ENCODE data around the gene UBIAD1. TPM values are rescaled to one million over a fixed set of nuclear protein-coding genes. Genes with fewer than 3 reads are reported as not detected.
A peak's percentile ranks its signal among the peaks of the same experiment; 100 is the strongest.
"Not testable (repeated sequence)": the region's sequence is repeated elsewhere in the genome, so short reads cannot be mapped to it uniquely, and the experiment has no call there.

The UBIAD1 gene
- total RNA-seq, 2 donors from 2014 or later: 13.1 to 23.2 TPM

GRCh38 chr1:11252538-11252937, 20.5 kb upstream of the UBIAD1 start:
- no peaks in the 10 kb centered on the region for H3K9me3 ChIP-seq
- H3K36me3 ChIP-seq: peaks cover 69% of the 10 kb centered on the region
- H3K4me1 ChIP-seq (ENCODE audit: control insufficient read depth in 1 of 2, low read depth in 2 of 2): no peaks in the 10 kb centered on the region
- DNase-seq (ENCODE audit: low spot score) (no peak), ATAC-seq (ENCODE audit: insufficient number of reproducible peaks, low FRiP score, low read depth) (no peak)
- no peak overlapping the region for H3K4me3 ChIP-seq
- no peak overlapping the region for H3K27ac ChIP-seq
- no peak for TF ChIP-seq CTCF (IDR thresholded peaks at IDR 0.05)
- H3K27me3 ChIP-seq (replicated peaks; ENCODE audit: insufficient read depth): no peaks in the 10 kb centered on the region

GRCh38 chr1:11253226-11253625, 19.8 kb upstream of the UBIAD1 start:
- ATAC-seq (ENCODE audit: insufficient number of reproducible peaks, low FRiP score, low read depth): no peak
- TF ChIP-seq CTCF (IDR thresholded peaks at IDR 0.05): no peak
- Histone ChIP-seq H3K27me3 (replicated peaks; ENCODE audit: insufficient read depth) (no peaks in the 10 kb centered on the region), H3K27ac (no peak overlapping the region), H3K9me3 (no peaks in the 10 kb centered on the region), H3K4me1 (ENCODE audit: control insufficient read depth in 1 of 2, low read depth in 2 of 2) (no peaks in the 10 kb centered on the region), H3K4me3 (no peak overlapping the region), H3K36me3 (peaks cover 69% of the 10 kb centered on the region)
- DNase-seq (ENCODE audit: low spot score): no peak

- H3K4me1 ChIP-seq (ENCODE audit: control insufficient read depth in 1 of 2, low read depth in 2 of 2): peaks cover 2 to 7% of the 10 kb centered on the region in 2 donors
- TF ChIP-seq CTCF (IDR thresholded peaks at IDR 0.05): no peak
- no peaks in the 10 kb centered on the region for H3K9me3 ChIP-seq
- no peak for ATAC-seq (ENCODE audit: insufficient number of reproducible peaks, low FRiP score, low read depth)
- H3K4me3 ChIP-seq: no peak overlapping the region
- no peaks in the 10 kb centered on the region for H3K27me3 ChIP-seq (replicated peaks; ENCODE audit: insufficient read depth)
- no peak for DNase-seq (ENCODE audit: low spot score)
- H3K36me3 ChIP-seq: peaks cover 70% of the 10 kb centered on the region
- no peak overlapping the region for H3K27ac ChIP-seq
Measured at GRCh38 chr1:11256299-11256698, 16.7 kb upstream of the UBIAD1 start.

GRCh38 chr1:11262171-11263049, 10.6 kb upstream of the UBIAD1 start, which contains the start of gene MTOR:
Gene MTOR (minus strand): TSS chr1:11262551. CDS start chr1:11259409, 3,142 bp downstream.
- Histone ChIP-seq H3K9me3 (no peaks in the 10 kb centered on the region), H3K27me3 (replicated peaks; ENCODE audit: insufficient read depth) (no peaks in the 10 kb centered on the region), H3K27ac (peak within 1 kb of the TSS; percentile 46 to 60), H3K4me3 (peak within 1 kb of the TSS; percentile 98), H3K36me3 (peaks cover 18% of the 10 kb centered on the region), H3K4me1 (ENCODE audit: control insufficient read depth in 1 of 2, low read depth in 2 of 2) (peaks cover 11 to 16% of the 10 kb centered on the region in 2 donors)
- ATAC-seq (ENCODE audit: insufficient number of reproducible peaks, low FRiP score, low read depth): peak; percentile 100
- DNase-seq (ENCODE audit: low spot score): peak; percentile 99
- TF ChIP-seq CTCF (IDR thresholded peaks at IDR 0.05): peak; percentile 21

- no peak for TF ChIP-seq CTCF (IDR thresholded peaks at IDR 0.05)
- H3K27me3 ChIP-seq (replicated peaks; ENCODE audit: insufficient read depth): no peaks in the 10 kb centered on the region
- H3K4me3 ChIP-seq: no peak overlapping the region
- no peak overlapping the region for H3K27ac ChIP-seq
- DNase-seq (ENCODE audit: low spot score) (no peak), ATAC-seq (ENCODE audit: insufficient number of reproducible peaks, low FRiP score, low read depth) (no peak)
- no peaks in the 10 kb centered on the region for H3K36me3 ChIP-seq
- H3K9me3 ChIP-seq: no peaks in the 10 kb centered on the region
- peaks cover 7 to 8% of the 10 kb centered on the region in 2 donors for H3K4me1 ChIP-seq (ENCODE audit: control insufficient read depth in 1 of 2, low read depth in 2 of 2)
Measured at GRCh38 chr1:11266268-11267074, 6.5 kb upstream of the UBIAD1 start.

- ATAC-seq (ENCODE audit: insufficient number of reproducible peaks, low FRiP score, low read depth); H3K36me3 ChIP-seq; H3K27ac ChIP-seq; H3K9me3 ChIP-seq; DNase-seq (ENCODE audit: low spot score); H3K27me3 ChIP-seq (replicated peaks; ENCODE audit: insufficient read depth); H3K4me1 ChIP-seq (ENCODE audit: control insufficient read depth in 1 of 2, low read depth in 2 of 2); H3K4me3 ChIP-seq: not testable (repeated sequence)
Measured at GRCh38 chr1:11267350-11268337, 5.4 kb upstream of the UBIAD1 start.

Data from thoracic aorta (tissue), 2 donors.